Uterus (tissue), 2 donors: ENCODE measurements around the gene LTBP2.

ENCODE experiments used
- CTCF ChIP-seq, 4 experiments: fragments of 200-600 bp in 2 of 4; fragments of 450-650 bp in 2 of 4; sonication (generic) in 2 of 4; IDR thresholded peaks; one replicate each; pipeline ENCODE4 v1.5.1; 2016 to 2019; ENCODE audit warnings: antibody characterized with exemption in 4 of 4, mild to moderate bottlenecking in 2 of 4, moderate library complexity in 1 of 4
- POLR2A ChIP-seq, 2 donors: fragments of 450-650 bp; IDR thresholded peaks; one replicate each; pipeline ENCODE4 v1.6.1; 2016; ENCODE audit warnings: antibody characterized with exemption in 2 of 2, mild to moderate bottlenecking in 1 of 2, moderate library complexity in 1 of 2

- no peak for TF ChIP-seq POLR2A (IDR thresholded peaks at IDR 0.05)
- TF ChIP-seq CTCF (IDR thresholded peaks at IDR 0.05): no peak
Observed at GRCh38 chr14:74515891-74516412, 96.1 kb downstream of the LTBP2 start.
